ENCODE results near the gene ZNF91.

GRCh38 chr19:23399443-23399842 lies 4.2 kb upstream of the ZNF91 start:
- TF ChIP-seq CTCF (IDR thresholded peaks at IDR 0.05) (no peak), POLR2A (IDR thresholded peaks at IDR 0.05) (no peak)
